Keratinocyte (primary cell): Measurements from ENCODE around the gene UVSSA.

Experiments
- EZH2 ChIP-seq: IDR thresholded peaks from one replicate; pipeline ENCODE4 v1.6.1; 2012; ENCODE audit warnings: inconsistent platforms, mild to moderate bottlenecking, low read length, moderate library complexity
- TF ChIP-seq, protein P1 (sequence below), 3 experiments: IDR thresholded peaks in 1 of 3; conservative IDR thresholded peaks in 1 of 3; optimal IDR thresholded peaks in 1 of 3; 2 replicates in 2 of 3; 3 replicates in 1 of 3; pipeline versions ENCODE3 to v1.5.1; 2011; ENCODE audit warnings: low read length in 3 of 3, mild to moderate bottlenecking in 3 of 3, moderate library complexity in 2 of 3, control low read depth in 1 of 3, inconsistent platforms in 1 of 3; ENCODE audit not compliant: insufficient read depth in 2 of 3; ENCODE audit errors: extremely low read depth in 1 of 3

DNA sequence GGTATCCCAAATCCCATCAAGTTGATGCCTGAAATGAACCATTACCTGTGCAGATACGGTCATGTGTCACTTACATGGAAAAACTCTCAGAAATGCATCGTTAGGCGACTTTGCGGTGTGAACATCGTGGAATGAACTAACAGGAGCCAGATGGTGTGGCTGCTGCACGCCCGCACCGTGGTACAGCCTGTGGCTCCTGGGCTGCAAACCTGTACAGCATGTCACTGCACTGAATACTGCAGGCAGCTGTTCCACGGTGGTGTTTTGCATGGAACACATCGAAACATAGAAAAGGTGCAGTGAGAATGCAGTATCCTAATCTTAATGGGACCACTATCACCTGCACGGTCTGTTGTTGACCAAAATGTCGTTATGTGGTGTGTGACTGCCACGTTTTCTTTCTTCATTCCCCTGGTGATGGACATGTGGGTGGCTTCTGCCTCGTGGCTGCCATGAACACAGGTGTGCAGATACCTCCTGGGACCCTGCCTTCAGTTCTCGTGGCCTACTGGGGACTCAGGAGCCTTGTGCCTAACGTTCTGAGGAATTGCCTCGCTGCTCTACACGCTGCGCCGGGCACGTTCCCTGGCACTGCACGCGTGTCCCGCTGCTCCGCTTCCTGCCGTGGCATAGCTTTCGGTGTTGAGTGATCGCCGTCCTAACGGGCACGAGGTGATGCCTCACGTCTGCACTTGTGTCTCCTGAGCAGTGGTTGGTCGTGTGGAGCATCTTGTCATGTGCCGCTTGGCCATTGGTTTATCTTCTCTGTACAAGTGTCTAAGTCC is 38.9 kb upstream of the UVSSA start:
- TF ChIP-seq, protein P1, sequence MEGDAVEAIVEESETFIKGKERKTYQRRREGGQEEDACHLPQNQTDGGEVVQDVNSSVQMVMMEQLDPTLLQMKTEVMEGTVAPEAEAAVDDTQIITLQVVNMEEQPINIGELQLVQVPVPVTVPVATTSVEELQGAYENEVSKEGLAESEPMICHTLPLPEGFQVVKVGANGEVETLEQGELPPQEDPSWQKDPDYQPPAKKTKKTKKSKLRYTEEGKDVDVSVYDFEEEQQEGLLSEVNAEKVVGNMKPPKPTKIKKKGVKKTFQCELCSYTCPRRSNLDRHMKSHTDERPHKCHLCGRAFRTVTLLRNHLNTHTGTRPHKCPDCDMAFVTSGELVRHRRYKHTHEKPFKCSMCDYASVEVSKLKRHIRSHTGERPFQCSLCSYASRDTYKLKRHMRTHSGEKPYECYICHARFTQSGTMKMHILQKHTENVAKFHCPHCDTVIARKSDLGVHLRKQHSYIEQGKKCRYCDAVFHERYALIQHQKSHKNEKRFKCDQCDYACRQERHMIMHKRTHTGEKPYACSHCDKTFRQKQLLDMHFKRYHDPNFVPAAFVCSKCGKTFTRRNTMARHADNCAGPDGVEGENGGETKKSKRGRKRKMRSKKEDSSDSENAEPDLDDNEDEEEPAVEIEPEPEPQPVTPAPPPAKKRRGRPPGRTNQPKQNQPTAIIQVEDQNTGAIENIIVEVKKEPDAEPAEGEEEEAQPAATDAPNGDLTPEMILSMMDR (optimal IDR thresholded peaks at IDR 0.05 in 1 of 3, IDR thresholded peaks at IDR 0.05 in 1 of 3, conservative IDR thresholded peaks at IDR 0.05 in 1 of 3; ENCODE audit: extremely low read depth in 1 of 3, insufficient read depth in 2 of 3, low read length in 3 of 3), result no peak
- TF ChIP-seq EZH2, result no peak
